ENCODE measurements around the gene IQGAP3.

DNA sequence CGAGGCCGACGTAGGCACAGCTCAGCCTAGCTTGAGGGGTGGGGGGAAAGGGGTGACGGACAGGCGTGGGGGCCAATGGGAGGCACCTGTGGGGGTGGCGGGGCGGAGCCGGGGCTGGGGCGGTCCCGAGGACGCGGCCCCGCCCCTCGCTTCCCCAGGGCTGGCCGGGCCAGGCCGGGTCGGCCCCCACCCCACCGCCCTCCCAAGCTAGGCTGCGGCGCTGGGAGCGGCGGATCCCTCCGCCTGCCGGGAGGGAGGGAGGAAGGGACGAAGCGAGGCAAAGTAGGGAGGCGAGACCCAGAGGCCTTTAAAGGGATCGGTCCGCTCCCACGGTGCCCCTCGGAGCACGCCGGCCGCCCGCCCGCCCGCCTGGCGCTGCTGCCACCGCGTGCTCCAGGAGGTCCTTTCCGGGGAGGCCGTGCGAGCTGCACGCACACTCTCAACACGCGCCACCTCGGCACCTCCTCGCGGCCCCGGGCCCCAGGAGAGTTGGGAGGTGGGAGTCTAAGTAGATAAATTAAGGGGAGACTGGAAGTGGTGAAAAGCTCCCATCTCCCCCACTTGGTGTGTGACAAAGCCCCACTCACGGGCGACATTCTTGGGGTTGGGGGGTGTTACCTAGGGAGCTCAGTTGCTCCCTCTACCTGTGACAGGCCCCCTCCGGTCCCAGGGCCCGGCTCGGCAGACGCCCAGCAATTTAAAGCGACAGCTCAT, 71.4 kb downstream of the IQGAP3 start:
- TF ChIP-seq EP300 (IDR thresholded peaks at IDR 0.05; ENCODE audit: low read depth) (peak; percentile 23), POLR2A (IDR thresholded peaks at IDR 0.05) (peak; percentile 97)
- TF ChIP-seq, protein P1, sequence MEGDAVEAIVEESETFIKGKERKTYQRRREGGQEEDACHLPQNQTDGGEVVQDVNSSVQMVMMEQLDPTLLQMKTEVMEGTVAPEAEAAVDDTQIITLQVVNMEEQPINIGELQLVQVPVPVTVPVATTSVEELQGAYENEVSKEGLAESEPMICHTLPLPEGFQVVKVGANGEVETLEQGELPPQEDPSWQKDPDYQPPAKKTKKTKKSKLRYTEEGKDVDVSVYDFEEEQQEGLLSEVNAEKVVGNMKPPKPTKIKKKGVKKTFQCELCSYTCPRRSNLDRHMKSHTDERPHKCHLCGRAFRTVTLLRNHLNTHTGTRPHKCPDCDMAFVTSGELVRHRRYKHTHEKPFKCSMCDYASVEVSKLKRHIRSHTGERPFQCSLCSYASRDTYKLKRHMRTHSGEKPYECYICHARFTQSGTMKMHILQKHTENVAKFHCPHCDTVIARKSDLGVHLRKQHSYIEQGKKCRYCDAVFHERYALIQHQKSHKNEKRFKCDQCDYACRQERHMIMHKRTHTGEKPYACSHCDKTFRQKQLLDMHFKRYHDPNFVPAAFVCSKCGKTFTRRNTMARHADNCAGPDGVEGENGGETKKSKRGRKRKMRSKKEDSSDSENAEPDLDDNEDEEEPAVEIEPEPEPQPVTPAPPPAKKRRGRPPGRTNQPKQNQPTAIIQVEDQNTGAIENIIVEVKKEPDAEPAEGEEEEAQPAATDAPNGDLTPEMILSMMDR (IDR thresholded peaks at IDR 0.05): peak; percentile 35 to 73 (median 56)

Data from transverse colon (tissue), 3 donors.